HTERT RPE-1 (cell line): ENCODE results near the gene WFS1.

Experiments
- in situ Hi-C: fragments of 300-500 bp; cut with MboI; formaldehyde crosslinking; loops from 4 replicates; pipeline ENCODE4 v1.14.3; 2020; ENCODE audit warnings: low sequenced_read_pairs

WFS1 gene

DNA sequence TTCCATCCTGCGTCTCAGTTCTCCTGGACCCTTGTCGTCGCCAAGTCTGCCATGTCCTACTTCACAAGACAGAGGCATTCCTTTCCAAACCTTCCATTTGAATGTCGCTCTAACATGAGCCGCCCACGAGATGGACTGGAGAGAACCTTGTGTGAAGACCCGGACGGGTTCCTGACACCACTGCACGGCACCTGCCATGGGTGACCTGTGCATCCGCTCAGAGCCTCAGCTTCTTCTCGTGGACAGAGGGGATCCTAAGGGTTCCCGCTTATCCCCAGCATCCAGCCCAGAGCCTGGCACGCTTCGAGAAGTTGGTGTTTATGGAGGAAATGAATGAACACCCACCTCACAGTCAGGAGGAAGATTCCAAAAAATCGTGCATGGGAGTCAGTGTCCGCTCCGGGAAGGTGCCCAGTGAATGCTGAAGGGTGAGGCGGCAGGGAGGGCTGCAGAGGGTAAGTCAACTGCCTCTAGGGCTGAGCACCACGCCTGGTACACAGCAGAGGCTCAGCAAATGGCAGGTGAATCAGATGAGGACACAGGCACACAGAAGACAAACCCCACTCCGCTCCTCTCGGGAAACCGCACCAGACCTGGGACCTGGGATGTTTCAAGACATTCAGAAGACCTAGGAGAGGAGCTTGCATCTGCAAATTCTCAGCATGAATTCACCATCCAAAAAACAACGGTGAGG is 52.6 kb downstream of the WFS1 start:
- in situ Hi-C loops = no loop called here

GRCh38 chr4:6322761-6323566 is 53.3 kb downstream of the WFS1 start:
- in situ Hi-C loops = no loop called here

DNA sequence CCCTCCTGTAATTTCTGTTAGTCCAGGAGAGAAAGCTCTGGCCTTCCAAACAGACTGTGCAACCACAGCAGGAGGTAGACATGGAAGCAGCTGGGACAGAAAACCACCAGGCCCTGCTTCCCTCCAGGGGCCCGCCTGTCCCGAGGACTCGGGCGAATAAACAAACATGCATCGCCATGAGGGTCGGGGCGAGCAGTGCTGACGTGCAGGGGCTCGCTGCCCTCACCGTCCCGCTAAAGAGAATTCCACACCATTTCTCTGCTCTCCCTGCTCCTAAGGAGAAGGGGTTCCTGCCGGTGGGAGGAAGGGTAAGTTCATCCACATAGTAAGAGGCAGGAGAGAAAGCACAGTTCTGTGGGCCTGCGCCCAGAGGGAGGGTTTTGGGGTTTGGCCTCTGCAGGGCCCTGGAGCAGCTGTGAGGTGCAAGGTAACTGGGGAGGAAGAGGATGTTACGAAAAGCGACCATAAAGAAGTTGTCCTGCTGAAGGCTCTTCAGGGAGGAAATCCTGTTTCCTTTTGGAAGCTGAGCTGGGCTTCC is 54.9 kb downstream of the WFS1 start:
- in situ Hi-C loops = no loop called here

DNA sequence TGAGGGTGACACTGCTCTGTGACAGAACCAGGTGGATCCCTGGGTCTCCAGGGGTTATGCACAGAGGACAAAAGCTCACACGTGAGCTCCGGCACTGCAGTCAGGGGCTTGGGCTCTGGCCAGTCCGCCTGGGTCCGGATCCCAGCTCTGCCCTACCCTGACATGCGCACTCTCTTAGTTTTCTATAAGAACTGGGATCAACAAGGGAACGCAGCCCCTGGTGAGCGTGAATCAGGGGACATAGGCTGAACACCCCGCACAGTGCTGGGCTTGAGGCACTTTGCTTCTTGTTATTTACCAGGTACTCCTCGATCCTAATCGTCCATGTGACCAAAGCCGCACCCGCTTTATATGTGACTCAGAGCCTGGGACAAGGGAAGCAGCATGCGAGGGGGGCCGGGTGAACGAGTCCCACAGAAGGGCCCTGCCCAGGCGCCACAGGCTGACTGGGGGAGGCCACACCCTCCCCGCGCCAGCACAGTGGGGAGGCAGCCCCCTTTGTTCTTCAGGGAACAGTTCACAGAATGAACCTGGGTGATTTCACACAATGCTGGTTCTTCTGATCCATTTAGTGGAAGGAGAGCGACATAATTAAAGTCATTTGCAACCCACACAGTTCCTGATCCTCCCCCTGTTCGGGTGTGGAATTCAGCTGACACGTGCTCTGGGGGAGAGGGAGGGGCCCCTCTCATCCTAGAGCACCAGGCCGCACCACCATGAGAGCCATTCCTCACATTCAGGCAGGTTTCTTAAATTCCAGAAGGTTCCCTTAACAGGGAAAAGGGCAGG is 55.5 kb downstream of the WFS1 start:
- in situ Hi-C loops = no loop called here

- in situ Hi-C loops = no loop called here
Observed at GRCh38 chr4:6325788-6326290, 56.2 kb downstream of the WFS1 start.

GRCh38 chr4:6326312-6327060 is 56.8 kb downstream of the WFS1 start:
- in situ Hi-C loops = no loop called here

GRCh38 chr4:6327220-6327917 is 57.7 kb downstream of the WFS1 start:
- in situ Hi-C loops = no loop called here

- in situ Hi-C loops = no loop called here
Observed at GRCh38 chr4:6328526-6328925, 58.9 kb downstream of the WFS1 start.

- in situ Hi-C loops = no loop called here
Observed at GRCh38 chr4:6329478-6330383, 60.1 kb downstream of the WFS1 start.

DNA sequence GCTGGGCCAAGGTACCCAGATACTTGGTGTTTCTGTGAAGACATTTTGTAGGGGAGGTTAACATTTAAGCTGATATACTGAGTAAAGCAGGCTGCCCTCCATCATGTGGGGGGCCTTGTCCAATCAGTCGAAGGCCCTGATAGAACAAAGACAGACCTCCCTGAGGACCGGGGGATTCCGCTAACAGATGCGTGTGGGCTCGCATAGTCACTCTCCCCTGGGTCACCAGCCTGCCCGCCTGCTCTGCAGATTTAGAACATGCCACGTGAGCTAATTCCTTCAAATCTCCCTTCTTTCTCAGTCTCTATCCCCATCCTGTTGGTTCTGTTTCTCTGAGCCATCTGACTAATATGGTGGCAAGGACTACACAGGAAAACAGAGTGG is 60.7 kb downstream of the WFS1 start:
- in situ Hi-C loops = no loop called here

- in situ Hi-C loops = no loop called here
Observed at GRCh38 chr4:6331018-6331417, 61.4 kb downstream of the WFS1 start.

DNA sequence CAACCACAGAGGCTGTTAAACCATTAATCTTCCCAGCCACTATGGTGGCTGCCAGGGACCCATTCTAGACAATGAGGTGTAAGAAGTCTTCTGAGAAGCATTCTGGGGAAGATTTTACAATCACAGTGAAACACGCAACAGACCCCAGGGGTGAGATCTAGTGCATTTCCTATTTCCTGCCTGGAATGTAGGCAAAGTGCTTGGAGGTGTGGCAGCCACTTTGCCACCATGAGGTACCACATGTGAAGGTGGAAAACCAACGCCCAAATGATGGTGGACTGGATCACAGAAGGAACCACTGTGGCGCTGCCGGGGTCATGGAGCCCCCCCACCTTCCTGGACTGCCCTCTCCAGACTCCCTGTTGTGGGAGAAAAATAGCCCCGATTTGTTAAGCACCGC is 61.8 kb downstream of the WFS1 start:
- in situ Hi-C loops = no loop called here

DNA sequence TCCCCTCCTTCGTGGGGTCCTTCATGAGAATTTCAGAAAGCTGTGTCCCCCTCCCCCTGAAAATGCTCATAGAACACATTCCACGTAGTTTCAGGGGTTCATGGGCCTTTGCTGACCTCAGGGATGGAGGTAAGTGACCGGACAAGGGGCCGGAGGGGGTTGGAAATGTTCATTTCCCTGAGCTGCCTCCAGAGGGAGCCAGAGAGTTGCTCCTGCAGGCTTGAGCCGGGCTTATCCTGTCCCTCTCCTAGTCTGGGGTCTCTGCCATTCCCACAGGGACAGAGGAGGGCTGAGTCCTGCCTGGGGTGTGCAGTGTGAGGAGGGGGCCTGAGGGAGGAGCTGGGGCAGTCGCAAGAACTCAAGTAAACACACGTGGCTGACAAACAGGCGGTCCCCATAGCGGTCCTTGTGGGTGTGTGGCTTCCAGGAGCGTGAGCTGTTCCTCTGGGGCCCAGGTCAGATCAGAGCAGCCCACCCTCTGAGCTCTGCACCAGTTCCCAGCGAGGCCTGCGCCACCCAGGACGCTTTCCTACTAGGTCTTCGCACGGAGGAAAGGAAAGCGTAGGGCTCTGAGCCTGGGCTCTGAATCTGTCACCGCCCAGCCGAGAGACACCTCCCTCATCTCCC is 62.5 kb downstream of the WFS1 start:
- in situ Hi-C loops = no loop called here

- in situ Hi-C loops = no loop called here
Observed at GRCh38 chr4:6332669-6333050, 63.0 kb downstream of the WFS1 start.

GRCh38 chr4:6333301-6334202 is 63.9 kb downstream of the WFS1 start:
- in situ Hi-C loops = no loop called here

DNA sequence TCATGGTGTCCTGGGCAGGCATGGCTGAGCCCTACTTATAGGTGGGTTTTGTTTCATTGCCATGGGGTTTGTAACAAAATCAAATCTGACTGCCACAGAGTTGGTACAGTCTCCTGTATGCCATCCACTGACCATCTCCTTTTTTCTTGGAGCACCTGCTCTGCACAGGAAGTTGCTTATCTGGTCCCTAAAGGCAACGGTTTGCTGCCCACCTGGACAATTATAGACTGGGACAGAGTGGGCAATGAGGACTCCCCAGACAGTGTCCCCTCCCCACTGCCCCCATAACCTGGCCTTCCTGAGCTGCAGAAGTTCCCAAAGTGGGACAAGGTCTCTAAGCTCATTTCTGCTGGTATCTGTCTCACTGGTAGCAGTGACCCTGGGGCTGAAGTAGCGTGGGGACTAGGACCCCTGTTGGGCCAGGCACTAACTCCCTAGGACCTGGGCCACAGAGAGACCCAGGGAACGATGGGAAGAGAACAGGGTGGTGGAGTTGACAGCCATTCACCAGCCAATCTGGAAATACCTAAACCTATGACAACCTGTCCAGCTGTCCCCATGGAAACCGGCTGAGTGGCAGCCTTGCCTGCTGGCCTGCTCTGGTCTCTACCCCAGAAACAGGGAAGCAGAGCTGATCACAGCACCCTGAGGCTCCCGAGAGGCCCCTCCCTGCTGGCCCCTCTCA is 64.7 kb downstream of the WFS1 start:
- in situ Hi-C loops = no loop called here

- in situ Hi-C loops = no loop called here
Observed at GRCh38 chr4:6335040-6335590, 65.5 kb downstream of the WFS1 start.
